ENCODE data around the gene GFY. TPM values are rescaled to one million over a fixed set of nuclear protein-coding genes. Genes with fewer than 3 reads are reported as not detected.
A peak's percentile ranks its signal among the peaks of the same experiment; 100 is the strongest.

The GFY gene
- total RNA-seq, 2 donors from 2014 or later = 0.18 TPM; not detected in 1

GRCh38 chr19:49474542-49474924 lies 49.3 kb downstream of the GFY start:
- no peak for TF ChIP-seq CTCF (conservative IDR thresholded peaks at IDR 0.05)
- Histone ChIP-seq H3K9me3 (ENCODE audit: control insufficient read depth, low read length) (no peaks in the 10 kb centered on the region), H3K4me1 (ENCODE audit: control insufficient read depth, insufficient read depth, low read length) (no peaks in the 10 kb centered on the region), H3K9ac (ENCODE audit: extremely low read depth, low read length, poor library complexity, severe bottlenecking) (no peak overlapping the region), H3K27me3 (ENCODE audit: control insufficient read depth, insufficient read depth, low read length, poor library complexity, severe bottlenecking) (peaks cover 11% of the 10 kb centered on the region), H3K4me3 (ENCODE audit: low read length) (no peak overlapping the region), H3K27ac (ENCODE audit: low read depth, low read length) (no peak overlapping the region), H3K36me3 (ENCODE audit: control insufficient read depth, insufficient read depth, low read length) (peaks cover 8% of the 10 kb centered on the region)
- H3K27ac Mint-ChIP-seq = no peak overlapping the region
- peaks cover 5% of the 10 kb centered on the region for H3K4me1 Mint-ChIP-seq
- peak overlapping the region; percentile 21 for H3K4me3 Mint-ChIP-seq
- peaks cover 2% of the 10 kb centered on the region for H3K9me3 Mint-ChIP-seq
- 53 to 63% methylated on average over 7 to 11 of the region's 11 CpGs for WGBS, 2 experiments (ENCODE audit: insufficient coverage in 1 of 2, insufficient read length in 1 of 2)
- peaks cover 10% of the 10 kb centered on the region for H3K36me3 Mint-ChIP-seq (ENCODE audit: low read depth)
- no peak for DNase-seq
- H3K27me3 Mint-ChIP-seq (ENCODE audit: insufficient read depth) = peaks cover 16% of the 10 kb centered on the region

- no peak for DNase-seq
- H3K27ac Mint-ChIP-seq = no peak overlapping the region
- H3K4me3 Mint-ChIP-seq = no peak overlapping the region
Observed at GRCh38 chr19:49475191-49475917, 50.2 kb downstream of the GFY start.

More at GRCh38 chr19:49475191-49475917, 50.2 kb downstream of the GFY start:
- H3K27me3 ChIP-seq (ENCODE audit: control insufficient read depth, insufficient read depth, low read length, poor library complexity, severe bottlenecking) = peaks cover 11% of the 10 kb centered on the region
- no peak overlapping the region for H3K4me3 ChIP-seq (ENCODE audit: low read length)
- H3K4me1 ChIP-seq (ENCODE audit: control insufficient read depth, insufficient read depth, low read length) = no peaks in the 10 kb centered on the region
- 87 to 92% methylated on average over 6 to 15 of the region's 15 CpGs for WGBS, 2 experiments (ENCODE audit: insufficient coverage in 1 of 2, insufficient read length in 1 of 2)
- peaks cover 2% of the 10 kb centered on the region for H3K9me3 Mint-ChIP-seq
- H3K9ac ChIP-seq (ENCODE audit: extremely low read depth, low read length, poor library complexity, severe bottlenecking) = no peak overlapping the region
- H3K27ac ChIP-seq (ENCODE audit: low read depth, low read length) = no peak overlapping the region
- TF ChIP-seq CTCF (conservative IDR thresholded peaks at IDR 0.05) = no peak
- peaks cover 16% of the 10 kb centered on the region for H3K27me3 Mint-ChIP-seq (ENCODE audit: insufficient read depth)
- peaks cover 10% of the 10 kb centered on the region for H3K36me3 Mint-ChIP-seq (ENCODE audit: low read depth)
- H3K4me1 Mint-ChIP-seq = peaks cover 5% of the 10 kb centered on the region
- no peaks in the 10 kb centered on the region for H3K9me3 ChIP-seq (ENCODE audit: control insufficient read depth, low read length)
- peaks cover 1% of the 10 kb centered on the region for H3K36me3 ChIP-seq (ENCODE audit: control insufficient read depth, insufficient read depth, low read length)
